Left renal cortex interstitium (tissue), 4 donors: ENCODE results near the gene VWA5B2. TPM values are rescaled to one million over a fixed set of nuclear protein-coding genes. Genes with fewer than 3 reads are reported as not detected.

ENCODE experiments used
- DNase-seq, 4 donors: peaks; one replicate each; pipeline ENCODE4 v3.0.0-alpha.2; 2013; ENCODE audit warnings: low read depth in 4 of 4, low spot score in 2 of 4, missing footprints in 1 of 4
- polyA plus RNA-seq, 4 donors: library from polyadenylated mRNA; unstranded; fragments of 120-200 nt; gene quantifications; one replicate each; pipeline ENCODE4 v1.2.1, GENCODE V29; 2013; ENCODE audit not compliant: insufficient read length in 4 of 4

The VWA5B2 gene
- polyA plus RNA-seq, 4 donors, result 1.8 to 2.8 (median 2.2) TPM

- DNase-seq, result no peak
Observed at GRCh38 chr3:184222521-184222920, 6.9 kb upstream of the VWA5B2 start.

GRCh38 chr3:184223946-184224345 lies 5.4 kb upstream of the VWA5B2 start:
- DNase-seq, result no peak

DNA sequence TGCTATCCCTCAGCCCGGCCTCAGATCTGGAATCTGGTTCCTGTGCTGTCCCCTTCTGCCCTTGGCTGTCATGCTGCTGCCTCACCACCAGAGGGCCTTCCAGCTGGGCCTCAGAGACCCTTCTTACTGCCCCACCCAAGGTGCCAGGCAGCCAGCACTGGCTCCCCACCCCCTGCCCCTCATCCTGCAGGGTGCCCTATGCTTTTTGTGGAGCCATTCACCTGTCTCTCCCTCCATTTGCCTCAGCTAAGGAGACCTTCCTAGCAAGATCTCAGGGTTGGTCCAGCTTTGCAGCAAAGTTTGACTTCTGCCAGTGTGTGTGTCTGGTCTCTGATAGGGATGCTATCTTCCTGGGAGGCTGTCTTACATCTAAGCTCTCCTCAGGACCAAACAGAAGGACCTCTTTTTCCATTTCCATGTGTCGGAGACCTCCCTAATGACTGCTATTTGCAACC lies 1.9 kb upstream of the VWA5B2 start:
- no peak for DNase-seq

DNA sequence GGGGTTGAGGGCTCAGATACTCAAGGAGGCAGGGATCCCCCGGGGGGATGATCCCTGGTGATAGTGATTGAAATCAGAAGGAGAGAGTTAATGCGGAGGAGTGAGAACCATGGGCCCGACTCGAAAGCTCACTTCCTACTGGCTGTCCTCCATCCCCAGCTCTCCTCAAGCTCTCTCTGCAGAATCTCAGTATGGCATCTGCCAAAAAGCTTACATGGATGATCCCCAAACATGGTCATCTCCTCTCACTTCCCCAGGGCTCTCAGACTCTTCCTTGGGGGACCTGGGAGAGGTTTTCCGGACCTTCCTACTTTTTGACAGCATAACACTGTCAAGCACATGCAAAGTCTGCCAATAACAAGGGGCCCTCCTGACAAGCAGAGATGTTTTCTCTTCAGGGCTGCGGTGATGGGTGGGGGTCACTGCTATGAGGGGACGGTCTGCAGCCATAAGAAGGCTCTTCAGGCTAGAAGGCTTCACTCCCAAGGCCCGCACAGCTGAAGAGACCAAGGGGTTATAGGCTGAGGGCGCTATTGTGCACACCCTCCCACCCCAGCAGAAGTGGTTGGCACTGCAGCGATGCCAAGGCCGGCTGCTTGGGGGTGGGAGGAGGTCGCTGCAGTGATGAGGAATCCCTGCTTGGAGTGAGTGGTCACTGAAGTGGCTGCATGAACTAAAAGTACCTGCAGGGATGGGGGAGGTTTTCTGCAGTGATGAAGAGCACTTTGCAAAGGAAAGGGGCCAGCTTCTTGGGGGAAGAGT lies 828 bp upstream of the VWA5B2 start:
- DNase-seq, result no peak

DNA sequence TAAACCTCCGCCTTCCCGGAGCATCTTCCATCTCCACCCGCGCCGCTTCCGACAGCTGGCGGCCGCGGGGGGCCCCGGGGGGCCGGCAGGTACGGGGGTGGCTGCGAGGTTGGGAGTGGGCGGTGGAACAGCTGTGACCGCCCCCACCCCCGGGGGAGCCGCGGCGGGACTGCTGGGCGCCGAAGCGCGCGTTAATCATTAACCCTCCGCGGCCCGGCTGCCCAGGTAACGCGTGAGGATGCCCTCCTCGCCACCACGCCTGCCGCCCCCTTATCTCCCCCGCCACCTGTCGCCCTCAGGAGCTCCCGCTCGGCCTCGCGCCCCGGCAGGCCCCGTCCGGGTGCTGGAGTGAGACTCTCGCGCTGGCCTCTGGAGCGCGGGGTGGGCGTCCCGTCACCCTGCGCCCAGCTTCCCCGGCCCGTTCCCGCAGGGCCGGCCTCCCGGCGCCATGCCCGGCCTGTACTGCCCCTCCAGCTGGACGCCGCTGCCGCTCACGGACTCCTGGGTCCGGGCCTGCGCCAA lies 757 bp downstream of the VWA5B2 start:
- DNase-seq, result no peak

DNA sequence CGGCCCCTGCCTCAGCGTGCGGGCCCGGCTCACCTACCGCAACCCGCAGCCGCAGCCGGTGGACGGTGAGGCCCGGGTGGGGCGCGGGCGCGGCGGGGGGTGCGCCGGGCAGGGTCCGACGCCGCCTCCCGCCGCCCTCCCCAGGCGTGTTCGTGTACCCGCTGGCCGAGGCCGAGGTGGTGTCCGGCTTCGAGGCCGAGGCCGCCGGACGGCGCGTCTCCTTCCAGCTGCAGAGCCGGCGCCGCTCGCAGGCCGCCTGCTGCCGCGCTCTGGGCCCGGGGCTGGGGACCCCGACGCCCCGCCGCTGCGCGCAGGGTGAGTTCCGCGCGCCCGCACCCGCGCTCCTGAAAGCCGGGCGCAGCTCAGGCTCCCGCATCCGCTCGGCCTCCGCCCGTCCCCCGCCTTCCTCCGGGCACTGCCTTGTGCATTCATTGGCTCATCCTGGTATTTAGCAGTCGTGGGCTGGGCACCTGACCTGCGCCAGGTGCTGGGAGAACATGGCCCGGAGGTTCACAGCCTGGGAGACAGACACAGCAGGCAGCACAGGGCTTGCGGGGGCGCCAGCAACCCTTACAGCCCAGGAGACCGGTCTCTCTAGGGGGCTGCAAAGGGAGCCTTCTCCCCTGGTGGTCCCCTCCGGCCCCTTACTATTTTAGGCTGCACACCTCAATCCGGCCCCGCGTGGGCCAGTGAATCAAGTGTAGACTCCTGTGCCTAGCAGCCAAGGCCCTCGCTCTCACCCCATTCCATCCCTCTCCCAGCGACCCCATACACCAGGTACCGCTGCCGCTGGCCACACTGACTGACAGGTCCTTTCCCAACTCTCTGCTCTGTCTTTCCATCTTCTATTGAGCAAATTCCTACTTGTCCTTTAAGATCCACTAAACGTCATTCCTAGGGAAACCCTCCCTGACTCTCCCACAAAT lies 1.5 kb downstream of the VWA5B2 start:
- no peak for DNase-seq

- DNase-seq, result no peak
Observed at GRCh38 chr3:184231671-184232070, 2.3 kb downstream of the VWA5B2 start.

- DNase-seq, result no peak
Observed at GRCh38 chr3:184233127-184233843, 3.9 kb downstream of the VWA5B2 start.

DNA sequence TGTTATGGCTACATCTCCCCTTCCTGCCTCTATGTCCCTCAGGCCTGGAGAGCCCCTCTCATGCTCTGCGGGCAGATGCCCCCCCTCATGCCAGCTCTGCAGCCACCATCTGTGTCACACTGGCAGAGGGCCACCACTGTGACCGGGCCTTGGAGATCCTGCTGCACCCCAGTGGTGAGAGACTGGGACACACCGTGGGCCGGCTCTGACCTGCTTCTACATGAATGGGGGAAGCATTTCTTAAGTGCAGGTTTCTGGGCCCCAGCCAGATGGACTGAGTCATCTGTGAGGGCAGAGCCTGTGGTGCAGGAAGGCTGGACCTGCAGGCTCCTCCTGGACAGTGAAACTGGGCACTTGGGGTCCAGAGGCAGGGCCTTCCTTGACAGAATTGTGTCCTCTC lies 4.8 kb downstream of the VWA5B2 start:
- no peak for DNase-seq

DNA sequence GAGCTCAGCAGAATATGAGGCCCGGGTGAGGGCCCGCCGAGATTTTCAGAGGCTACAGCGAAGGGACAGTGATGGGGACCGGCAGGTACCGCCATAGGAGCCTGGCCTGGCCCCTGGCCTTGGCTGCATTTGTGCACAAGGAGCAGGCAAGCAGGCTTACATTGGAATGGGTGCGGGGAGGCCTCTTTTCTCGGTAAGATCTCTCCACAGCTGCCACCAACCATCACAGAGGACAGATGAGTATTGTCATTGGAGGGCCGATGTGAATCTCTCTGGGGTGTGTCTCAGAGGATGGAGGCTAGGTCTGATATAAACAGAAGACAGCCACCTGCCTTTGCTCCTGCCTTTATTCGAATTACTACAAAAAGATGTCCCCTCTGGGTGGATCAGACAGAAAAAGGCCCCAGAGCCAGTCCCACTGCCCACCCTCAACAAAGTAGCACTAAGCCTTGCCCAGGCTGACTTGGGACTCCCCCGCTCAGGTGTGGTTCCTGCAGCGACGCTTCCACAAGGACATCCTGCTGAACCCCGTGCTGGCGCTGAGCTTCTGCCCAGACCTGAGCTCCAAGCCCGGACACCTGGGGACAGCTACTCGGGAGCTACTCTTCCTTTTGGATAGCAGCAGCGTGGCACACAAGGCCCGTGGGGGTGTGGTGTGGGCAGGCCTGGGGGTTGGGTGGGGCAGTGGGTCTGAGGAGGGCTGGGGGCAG lies 5.4 kb downstream of the VWA5B2 start:
- no peak for DNase-seq

DNA sequence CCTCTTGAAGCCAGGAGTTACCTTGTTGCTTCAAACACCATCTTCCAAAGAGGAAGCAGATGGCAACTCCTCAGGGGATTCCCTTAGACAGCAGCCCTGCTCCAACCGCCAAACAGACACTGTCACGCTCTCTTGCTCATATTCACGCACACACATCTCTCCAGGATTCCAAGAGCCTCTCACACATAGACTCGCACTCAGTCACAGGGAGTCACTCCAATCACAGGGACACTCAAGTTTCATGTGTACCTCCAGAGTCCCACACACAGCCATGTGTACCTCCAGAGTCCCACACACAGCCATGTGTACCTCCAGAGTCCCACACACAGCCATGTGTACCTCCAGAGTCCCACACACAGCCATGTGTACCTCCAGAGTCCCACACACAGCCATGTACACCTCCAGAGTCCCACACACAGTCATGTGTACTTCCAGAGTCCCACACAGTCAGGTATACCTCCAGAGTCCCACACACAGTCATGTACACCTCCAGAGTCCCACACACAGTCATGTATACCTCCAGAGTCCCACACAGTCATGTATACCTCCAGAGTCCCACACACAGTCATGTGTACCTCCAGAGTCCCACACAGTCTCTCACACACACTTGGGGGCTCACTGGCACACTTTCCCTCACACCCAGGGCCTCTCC lies 6.1 kb downstream of the VWA5B2 start:
- DNase-seq, result no peak

DNA sequence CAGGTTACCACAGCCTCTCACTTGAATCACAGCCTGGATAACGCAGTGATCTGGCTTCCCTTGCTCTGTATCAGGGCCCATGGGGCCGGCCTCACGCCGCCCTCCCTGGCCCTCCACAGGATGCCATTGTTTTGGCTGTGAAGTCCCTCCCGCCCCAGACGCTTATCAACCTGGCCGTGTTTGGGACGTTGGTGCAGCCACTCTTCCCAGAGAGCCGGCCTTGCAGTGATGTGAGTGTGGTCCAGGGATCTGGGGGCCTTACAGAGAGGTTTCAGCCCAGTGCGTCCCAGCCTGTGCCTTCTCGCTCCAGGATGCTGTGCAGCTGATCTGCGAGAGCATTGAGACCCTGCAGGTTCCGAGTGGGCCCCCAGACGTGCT lies 6.6 kb downstream of the VWA5B2 start:
- DNase-seq, result no peak

GRCh38 chr3:184236636-184237035 lies 7.3 kb downstream of the VWA5B2 start:
- DNase-seq, result no peak

DNA sequence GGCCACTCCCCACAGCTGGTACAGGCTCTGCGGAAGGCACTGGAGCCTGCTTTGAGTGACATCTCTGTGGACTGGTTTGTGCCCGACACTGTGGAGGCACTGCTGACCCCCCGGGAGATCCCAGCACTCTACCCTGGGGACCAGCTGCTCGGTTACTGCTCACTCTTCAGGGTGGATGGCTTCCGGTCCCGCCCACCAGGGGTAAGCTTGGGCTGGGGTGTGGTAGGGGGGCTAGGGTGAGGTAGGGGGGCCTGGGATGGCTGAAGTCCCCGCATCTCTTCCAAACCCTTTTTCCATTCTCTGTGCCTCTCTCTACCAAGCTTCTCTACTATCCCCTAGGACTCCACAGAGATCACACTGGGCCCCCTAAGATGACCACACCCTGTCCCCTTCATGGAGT lies 7.8 kb downstream of the VWA5B2 start:
- DNase-seq, result no peak

DNA sequence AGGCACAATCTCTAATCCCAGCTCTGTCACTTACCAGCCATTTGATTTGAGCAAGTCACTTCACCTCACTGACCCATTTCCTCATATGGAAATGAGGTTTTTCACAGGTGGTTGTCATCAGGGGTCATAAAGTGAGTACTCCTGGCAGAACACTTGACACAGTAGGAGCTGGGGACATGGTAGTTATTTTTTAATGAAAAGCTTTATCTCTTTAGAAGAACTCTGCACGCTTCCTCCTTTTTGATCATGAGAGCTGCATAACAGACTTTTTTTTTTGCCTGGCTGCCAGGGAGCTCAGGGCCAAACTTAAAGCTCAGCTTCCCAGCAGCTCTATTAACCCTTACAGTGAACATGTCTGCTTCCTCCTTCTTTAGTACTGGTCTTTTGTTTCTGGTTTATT lies 8.4 kb downstream of the VWA5B2 start:
- DNase-seq, result no peak

GRCh38 chr3:184238246-184238818 lies 8.9 kb downstream of the VWA5B2 start:
- no peak for DNase-seq

- DNase-seq, result no peak
Observed at GRCh38 chr3:184239221-184239620, 9.8 kb downstream of the VWA5B2 start.

DNA sequence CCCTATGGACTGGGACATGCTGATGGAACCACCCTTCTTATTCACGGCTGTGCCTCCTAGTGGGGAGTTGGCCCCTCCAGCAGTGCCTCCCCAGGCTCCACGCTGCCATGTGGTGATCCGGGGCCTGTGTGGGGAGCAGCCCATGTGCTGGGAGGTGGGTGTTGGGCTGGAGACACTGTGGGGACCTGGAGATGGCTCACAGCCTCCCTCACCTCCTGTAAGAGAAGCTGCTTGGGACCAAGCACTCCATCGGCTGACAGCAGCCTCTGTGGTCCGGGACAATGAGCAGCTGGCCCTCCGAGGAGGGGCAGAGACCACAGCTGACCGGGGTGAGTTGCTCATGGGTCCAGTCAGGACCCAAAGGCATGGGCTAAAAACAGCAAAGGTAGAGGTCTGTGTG lies 10.3 kb downstream of the VWA5B2 start:
- no peak for DNase-seq

- no peak for DNase-seq
Observed at GRCh38 chr3:184240384-184241140, 11.2 kb downstream of the VWA5B2 start.
